Sigmoid colon (tissue), 4 donors: ENCODE measurements around the gene SPEF2.
A peak's percentile ranks its signal among the peaks of the same experiment; 100 is the strongest.

Experiments used
- EP300 ChIP-seq, 4 donors: sonication (generic); formaldehyde crosslinking; IDR thresholded peaks; one replicate each; pipeline ENCODE4 v1.6.1; 2017; ENCODE audit warnings: antibody characterized with exemption in 4 of 4
- TF ChIP-seq, protein P1 (sequence below), 4 experiments: fragments of 450-650 bp in 3 of 4; fragments of 200-600 bp in 1 of 4; IDR thresholded peaks; one replicate each; pipeline ENCODE4 v1.5.1; 2016 to 2019; ENCODE audit warnings: antibody characterized with exemption in 4 of 4, mild to moderate bottlenecking in 3 of 4, moderate library complexity in 2 of 4

DNA sequence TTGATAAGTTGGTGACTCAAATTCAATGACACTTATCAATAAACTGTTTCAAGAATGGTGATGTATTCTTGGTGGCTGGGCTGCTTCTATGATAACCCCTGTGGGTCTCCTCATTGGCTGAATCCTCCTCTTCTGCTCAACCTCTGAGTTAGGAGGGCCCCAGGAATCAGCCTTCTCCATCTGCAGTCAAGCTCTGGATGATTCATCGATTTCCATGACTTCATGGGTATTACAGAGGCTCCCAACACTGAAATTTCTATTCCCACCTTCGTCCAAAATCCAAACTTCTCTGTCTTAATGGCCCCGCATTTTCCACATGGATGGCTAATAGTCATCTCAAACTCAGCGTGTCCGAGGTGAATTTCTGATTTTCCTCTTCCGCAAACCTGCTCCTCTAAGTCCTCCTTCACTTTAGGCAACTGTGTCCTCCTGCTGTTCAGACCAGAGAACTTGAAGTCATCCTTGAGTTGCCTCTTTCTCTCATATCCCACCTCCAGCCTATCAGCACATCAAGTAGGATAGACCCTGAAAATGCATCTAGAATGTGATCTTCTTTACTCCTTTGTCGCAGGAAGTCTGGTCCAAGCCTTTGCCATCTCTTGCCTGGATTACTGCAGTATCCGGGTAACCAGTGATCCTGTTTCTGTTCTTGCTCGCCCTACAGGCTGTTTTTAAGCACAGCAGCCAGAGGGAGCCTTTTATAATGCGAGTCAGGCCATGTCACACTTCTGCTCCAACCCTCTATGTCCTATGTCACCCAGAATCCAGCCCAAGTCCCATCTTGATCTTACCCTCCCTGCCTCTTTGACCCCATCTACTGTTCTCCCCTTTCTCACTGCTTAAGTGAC is 197.7 kb downstream of the SPEF2 start:
- TF ChIP-seq, protein P1, sequence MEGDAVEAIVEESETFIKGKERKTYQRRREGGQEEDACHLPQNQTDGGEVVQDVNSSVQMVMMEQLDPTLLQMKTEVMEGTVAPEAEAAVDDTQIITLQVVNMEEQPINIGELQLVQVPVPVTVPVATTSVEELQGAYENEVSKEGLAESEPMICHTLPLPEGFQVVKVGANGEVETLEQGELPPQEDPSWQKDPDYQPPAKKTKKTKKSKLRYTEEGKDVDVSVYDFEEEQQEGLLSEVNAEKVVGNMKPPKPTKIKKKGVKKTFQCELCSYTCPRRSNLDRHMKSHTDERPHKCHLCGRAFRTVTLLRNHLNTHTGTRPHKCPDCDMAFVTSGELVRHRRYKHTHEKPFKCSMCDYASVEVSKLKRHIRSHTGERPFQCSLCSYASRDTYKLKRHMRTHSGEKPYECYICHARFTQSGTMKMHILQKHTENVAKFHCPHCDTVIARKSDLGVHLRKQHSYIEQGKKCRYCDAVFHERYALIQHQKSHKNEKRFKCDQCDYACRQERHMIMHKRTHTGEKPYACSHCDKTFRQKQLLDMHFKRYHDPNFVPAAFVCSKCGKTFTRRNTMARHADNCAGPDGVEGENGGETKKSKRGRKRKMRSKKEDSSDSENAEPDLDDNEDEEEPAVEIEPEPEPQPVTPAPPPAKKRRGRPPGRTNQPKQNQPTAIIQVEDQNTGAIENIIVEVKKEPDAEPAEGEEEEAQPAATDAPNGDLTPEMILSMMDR (IDR thresholded peaks at IDR 0.05) = peak in 1 of 4 experiments; percentile 6
- TF ChIP-seq EP300 (IDR thresholded peaks at IDR 0.05) = no peak
